NCI-H2171 (cell line): ENCODE data around the gene LOXL4.

Experiments used
- DNase-seq: peaks from one replicate; lab custom pipeline; 2025; lab: John Stamatoyannopoulos, UW

Gene LOXL4

GRCh38 chr10:98295401-98295811, 27.4 kb upstream of the LOXL4 start:
- DNase-seq: no peak

GRCh38 chr10:98294270-98294627, 26.3 kb upstream of the LOXL4 start:
- DNase-seq: no peak

GRCh38 chr10:98293550-98294269, 25.7 kb upstream of the LOXL4 start:
- DNase-seq: peak; percentile 24

DNA sequence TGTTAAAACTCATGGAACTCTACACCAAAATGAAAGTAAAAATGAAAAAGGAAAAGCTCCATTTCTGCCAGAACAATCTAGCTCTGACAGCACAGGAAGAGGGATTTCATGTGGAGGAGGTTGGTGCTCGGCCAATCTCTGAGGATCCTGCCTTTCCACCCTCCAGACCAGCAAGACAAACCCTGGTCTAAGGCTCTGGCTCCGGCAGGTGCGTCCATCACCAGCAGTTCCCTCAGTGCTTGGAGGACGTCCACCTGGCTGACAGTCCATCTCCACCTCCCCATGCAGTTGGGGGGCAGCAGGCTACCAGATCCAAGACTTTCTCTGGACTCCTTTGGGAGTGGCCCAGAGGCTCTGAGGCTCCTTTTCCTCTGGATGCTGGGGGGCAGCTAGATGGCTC, 25.0 kb upstream of the LOXL4 start:
- DNase-seq: no peak

- DNase-seq: no peak
Measured at GRCh38 chr10:98289802-98290209, 21.8 kb upstream of the LOXL4 start.

DNA sequence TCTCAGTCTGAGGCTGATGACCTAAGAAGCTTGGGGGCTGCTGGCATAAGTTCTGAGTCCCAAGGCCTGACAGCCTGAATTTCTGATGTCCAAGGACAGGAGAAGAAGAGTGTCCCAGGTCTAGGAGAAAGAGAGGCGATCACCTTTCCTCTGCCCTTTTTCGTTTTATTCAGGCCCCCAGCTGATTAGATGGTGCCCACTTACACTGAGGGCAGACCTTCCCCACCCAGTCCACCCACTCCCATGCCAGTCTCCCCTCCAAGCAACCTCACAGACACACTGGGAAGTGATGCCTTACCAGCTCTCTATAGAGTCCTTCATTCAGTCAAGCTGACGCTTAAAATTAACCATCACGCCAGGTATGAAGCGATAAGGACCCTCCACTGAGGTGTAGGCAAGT, 19.3 kb upstream of the LOXL4 start:
- no peak for DNase-seq

DNA sequence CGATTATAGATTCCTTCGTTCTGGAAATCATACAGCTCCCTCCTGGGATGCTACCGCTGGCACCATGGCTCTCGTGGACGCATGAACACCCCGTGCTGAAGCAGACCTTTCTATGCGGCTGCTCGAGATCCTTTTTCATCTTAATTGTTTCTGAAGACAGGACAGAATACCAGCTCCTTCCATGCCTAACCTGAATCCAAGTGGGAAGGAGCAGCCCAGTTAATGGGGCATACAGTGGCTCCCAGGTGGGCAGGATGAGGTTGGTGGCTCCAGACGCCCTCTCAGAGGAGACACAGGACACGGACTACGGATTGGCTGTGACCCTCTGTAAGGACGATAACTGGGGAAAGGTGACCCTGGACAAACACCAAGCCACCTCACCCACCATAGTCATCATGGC, 18.4 kb upstream of the LOXL4 start:
- no peak for DNase-seq

DNA sequence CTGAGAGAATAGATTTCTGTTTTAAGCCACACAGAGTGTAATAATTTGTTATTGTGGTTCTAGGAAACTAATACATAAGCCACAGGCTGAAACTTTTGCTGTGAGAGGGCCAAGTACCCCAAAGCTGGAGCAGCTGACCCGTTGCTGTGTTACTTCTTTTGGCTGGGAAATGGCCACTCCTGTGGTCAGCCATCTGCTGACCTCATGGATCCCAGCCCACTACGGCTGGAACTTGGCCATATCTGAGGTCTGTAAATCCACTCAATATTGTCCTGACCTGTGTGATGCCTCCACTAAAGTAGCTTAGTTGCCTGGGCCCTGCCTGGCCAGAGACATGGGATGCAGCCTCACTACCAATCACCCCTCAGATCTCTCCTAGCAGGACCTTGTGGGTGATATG, 17.4 kb upstream of the LOXL4 start:
- DNase-seq: no peak

DNA sequence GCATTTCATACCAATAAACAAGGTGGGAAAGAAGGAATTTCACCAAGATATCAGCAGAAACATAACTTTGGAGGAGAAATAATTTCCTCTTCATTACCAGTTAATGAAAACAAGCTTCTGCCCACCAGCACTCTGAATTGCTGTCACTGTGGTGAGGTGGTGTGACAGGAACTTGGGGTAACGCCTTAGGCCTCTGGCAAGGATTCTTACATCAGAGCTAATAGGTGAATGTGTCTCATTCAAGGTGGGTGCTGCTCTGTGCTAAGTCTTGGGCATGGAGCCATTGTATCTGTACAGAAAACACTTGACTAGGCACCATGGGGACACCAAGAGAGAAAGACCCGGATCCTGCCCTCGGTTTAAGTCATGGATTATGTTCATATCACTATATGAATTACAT, 8.3 kb upstream of the LOXL4 start:
- no peak for DNase-seq

GRCh38 chr10:98274562-98274961, 6.6 kb upstream of the LOXL4 start:
- no peak for DNase-seq

DNA sequence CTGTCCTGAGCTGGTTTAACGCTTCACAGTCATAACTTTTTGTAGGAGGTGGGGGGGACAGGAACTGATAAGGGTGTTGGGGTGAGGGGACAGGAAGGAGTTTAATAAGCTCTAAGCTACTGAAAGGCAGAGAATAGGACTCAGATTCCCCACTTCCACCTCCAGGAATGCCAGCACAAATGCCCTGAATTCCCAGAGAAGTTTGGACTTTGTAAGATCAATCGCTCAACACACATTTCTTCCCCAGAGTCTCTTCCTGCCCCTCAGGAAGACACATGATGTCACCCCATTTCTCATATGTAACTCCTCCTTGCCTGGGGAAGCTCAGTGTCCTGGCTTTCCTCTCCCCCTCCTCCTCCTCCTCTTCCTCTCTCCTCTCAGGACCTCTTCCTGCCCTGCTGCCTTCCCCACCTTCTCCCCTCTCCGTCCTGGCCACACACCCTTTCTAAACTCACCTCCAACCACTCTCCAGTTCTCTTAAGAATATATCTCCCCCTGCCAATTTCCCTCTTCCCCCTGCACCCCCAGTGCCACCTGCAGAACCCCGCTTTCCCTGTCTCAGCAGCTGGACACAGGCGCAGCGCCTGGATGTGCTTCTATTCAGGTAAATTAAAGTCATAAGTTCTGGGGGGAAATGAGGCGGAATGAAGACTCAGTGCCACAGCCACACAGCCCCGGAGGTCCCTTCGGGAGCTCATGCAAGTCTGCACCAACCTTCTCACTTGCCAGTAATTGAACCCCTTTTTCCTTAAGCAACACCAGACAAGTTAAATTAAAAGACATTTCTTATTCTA, 5.3 kb upstream of the LOXL4 start:
- DNase-seq: no peak

DNA sequence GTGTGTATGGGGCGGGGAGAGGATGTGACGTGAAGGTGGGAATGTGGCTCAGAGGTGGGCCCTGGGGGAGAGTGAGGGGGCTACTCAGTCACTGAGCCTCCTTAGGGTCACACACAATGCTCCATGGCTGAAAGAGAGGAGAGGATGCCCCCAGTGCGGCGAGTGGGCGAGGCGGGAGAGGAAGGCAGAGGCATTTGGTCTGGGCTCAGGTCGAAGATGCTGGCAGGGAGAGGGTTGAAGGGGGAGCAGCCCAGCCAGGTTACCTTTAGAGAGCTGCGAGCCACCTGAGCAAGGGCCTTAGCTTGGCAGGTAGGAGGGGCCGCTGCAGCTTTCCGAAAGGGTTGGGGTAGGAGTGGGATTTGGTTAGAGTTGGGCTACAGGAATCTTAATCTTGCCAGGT, 4.7 kb upstream of the LOXL4 start:
- no peak for DNase-seq

DNA sequence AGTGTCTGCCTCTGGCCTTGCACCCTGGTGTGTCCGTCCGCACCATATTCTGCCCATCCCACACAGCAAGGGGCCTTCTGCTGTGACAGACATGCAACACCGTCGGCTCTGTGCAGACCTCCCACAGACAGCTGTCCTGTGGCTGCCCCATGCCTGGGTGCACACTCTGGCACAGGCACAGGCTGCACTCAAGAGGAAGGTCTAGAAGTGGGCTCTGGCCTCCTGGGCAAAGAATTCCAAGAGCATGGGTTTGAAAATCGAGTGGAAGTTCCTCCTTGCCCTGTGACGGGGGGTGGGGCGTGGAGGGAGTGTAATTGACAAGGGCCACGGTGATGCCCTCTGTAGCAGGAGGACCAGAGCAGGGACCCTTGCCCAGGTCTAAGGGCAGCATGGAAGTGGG, 4.3 kb upstream of the LOXL4 start:
- DNase-seq: no peak

DNA sequence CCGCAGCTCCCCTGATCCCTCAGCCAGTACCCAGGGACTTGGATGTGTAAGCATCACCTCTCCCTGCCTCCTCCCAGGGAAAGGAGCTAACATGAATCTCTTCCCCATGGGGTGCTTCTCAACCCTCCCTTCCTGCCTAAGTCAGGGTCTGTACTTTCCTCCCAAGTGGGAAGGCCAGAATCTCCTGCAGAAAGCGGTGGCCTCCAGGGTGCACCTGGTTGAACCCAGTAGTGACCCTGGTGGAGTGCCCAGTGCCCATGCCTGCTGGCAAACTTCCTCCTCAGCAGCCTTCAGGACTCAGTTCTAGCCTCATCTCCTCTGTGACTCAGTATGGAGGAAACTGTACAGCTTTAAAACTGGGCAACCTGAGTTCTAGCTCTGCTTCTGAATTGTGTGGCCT, 2.8 kb upstream of the LOXL4 start:
- no peak for DNase-seq

DNA sequence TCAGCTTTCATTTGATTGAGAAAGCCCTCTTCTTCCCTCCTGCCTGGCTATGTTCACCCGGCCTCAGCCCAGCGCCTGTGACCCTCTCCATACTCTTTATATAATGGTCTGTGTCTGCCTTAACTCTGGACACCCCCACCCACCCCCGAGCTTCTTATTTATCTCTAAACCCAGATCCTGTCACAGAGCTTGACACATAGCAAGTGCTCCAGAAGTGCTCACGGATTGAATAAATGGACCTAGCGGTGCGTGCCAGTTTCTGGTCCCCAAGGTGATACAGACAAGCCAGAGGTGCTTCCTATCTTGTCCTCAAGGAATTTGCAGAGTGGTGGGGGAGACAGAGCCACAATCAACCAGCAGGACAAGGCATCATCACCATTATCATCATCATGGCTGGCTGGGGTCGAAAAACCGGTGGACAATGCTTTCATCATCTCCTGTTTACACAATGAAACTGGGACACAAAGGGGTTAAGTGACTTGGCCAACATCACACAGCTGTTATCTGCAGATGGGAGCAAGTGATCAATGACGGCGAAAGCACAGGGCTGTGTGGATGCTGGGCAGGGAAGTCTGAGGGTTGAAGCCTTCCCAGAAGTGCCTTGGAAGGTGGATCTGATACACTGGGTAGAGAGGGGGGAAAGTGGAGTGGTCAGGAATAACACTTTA, 2.2 kb upstream of the LOXL4 start:
- no peak for DNase-seq

DNA sequence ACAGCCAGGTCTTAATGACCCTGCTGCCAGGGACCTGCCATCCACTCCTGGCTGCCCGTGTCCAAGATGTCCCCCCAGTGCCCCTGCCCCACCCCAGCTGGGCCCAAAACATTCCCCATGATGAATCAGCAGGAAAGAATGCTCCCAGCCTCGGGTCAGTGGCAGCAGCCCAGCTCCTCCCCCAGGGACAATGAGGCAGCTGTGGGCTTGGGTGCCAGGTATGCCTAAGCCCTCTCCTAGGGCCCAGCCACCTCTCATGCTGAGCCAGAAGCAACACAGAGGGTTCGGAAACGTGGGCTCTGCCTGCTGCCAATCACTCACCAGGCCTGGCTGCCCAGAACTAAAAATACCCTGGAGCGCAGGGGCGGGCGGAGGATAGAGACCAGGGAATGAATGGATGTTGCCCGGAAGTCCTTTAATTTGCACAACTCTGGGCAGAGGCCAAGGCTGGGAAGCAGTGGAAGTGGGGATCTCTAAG, 1.5 kb upstream of the LOXL4 start:
- no peak for DNase-seq

DNA sequence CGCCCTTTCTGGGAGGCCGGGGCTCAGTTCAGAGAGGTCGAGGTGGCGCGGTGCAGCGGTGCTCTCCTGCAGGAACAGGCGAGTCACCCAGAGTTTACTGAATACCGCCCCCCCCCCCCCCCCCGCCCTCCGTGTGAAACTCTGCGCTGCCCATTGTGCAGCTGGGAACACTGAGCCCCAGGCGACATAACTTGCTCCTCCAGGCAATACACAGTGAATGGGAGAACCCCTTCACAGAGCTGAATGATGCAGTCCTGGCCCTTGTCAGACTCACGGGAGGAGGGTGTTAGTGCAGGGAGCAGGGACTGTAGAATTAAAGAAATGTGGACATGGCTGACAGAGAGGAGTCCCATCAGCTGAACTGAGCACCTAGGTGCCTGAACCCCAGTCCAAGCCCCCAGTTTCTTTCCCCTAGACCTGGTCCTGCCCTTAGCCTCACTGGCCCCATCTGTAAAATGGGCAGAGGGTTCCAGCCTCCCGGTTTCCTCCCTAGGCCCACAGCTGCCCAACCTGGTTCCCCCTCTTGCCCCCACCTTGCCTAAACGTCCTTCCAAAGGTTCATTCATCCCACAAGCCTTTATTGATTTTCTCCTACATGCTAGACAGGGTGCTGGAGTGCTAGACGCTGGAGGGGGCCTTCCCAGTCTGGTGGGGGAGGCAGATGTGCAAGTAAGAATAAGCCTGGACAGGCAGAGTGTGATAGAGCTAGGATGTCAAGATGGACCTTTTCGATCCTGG, 869 bp upstream of the LOXL4 start:
- DNase-seq: no peak

- DNase-seq: no peak
Measured at GRCh38 chr10:98267069-98267893, 713 bp downstream of the LOXL4 start.

DNA sequence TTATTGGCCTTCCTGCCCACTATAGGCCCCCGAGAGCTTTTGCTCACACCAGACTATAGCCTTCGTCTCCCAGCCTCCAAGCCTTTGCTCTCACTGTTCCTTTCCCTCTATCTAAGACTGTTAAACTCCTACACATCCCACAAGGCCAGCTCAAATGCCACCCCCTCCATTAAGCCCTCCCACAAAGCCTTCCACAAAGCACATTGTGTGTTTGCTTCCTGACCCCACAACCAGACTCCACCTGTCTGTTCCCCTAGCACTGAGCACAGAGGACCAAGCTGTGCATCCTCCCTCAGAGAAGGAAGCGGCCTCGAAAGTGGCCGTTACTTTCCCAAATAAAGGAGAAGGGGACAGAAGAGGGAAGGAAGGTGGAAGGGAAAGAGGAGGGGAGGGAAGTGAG, 1.3 kb downstream of the LOXL4 start:
- DNase-seq: no peak

DNA sequence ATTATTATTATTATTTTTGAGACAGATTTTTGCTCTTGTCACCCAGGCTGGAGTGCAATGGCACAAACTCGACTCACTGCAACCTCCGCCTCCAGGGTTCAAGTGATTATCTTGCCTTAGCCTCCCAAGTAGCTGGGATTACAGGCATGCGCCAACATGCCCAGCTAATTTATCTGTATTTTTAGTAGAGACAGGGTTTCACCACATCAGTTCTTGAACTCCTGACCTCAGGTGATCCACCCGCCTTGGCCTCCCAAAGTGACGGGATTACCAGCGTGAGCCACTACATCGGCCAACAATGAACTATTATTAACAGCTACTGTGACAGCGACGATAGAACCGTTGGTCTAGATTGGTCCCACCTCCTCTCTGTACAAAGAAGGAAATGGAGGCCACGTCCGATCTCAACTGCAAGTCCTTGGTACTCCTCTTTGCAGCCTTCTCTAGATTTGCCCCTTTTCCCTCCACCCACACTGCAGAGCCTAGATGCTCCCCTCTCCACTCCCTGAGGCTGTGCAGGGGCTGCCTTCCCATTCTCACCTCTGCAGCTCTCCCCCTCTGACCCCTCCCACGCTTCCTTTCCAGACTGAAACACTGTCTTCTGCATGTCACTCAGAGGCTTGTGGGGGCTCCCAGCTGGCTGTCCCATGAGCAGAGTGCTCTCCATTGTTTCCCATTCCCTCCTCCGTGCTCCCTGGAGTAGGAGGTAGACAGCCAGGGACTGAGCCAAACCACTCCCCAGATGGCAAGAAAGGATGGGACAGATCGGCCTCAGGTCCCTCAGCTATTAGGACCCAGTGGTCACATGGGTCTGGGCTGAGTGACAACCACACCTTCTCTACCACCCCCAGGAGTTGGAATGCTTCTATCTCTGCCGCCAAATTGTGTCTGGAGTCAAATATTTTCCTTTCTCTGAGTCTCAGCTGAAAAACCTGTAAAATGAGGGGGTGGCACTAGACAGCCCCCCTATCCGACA, 2.3 kb downstream of the LOXL4 start:
- DNase-seq: no peak
